Limb (tissue), 2 donors: ENCODE results near the gene CCDC192.

Experiments
- DNase-seq, 2 donors: peaks; one replicate each; pipeline ENCODE4 v3.0.0-alpha.2; 2016; ENCODE audit errors: extremely low spot score in 2 of 2

CCDC192 gene

GRCh38 chr5:127957701-127958239 is 254.6 kb downstream of the CCDC192 start:
- no peak for DNase-seq

- DNase-seq = no peak
Observed at GRCh38 chr5:127958421-127959011, 255.3 kb downstream of the CCDC192 start.

- peak; percentile 43 to 66 for DNase-seq
Observed at GRCh38 chr5:127959152-127959764, 256.1 kb downstream of the CCDC192 start.

DNA sequence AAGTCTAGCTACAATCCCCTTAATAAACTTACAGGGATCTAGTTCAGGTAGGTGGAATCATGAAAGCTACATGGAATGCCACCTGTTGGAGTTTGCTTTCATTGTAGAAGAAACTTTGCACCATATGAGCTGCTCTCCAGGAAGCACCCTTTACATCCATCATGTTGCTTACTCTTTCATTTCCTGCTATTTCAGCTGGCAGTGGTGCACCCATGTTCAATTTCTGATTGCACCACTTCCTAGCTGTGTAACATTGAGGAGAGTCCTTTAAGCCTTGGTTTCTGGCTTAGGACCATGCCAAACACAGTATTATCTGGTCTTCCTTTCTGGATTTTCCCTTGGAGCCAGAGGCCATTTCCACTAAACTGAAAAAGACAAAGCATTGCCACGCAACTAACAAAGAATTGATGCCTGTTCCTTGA is 257.1 kb downstream of the CCDC192 start:
- no peak for DNase-seq

- DNase-seq = no peak
Observed at GRCh38 chr5:127961006-127961762, 258.0 kb downstream of the CCDC192 start.

- no peak for DNase-seq
Observed at GRCh38 chr5:127961763-127962145, 258.6 kb downstream of the CCDC192 start.

GRCh38 chr5:127962491-127962890 is 259.3 kb downstream of the CCDC192 start:
- DNase-seq = no peak

DNA sequence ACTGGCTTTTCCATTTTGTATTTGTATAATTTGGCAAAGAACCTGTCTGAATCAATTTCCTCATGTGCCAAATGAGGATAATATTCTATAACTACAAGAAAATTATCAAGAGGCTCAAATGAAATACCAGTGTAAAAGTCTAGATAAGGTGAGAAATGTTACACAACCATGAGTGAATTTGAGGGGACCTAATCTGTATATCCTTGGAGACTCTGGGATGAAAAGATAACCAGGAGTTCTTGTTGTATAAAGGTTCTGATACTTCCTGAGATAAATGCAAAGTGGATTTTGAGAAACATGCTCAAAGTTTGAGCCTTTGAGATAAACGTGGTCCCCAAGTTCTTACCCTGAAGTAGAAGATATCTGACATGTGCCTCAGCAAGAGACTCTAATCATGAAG is 260.0 kb downstream of the CCDC192 start:
- no peak for DNase-seq

GRCh38 chr5:127963931-127964330 is 260.7 kb downstream of the CCDC192 start:
- DNase-seq = no peak

DNA sequence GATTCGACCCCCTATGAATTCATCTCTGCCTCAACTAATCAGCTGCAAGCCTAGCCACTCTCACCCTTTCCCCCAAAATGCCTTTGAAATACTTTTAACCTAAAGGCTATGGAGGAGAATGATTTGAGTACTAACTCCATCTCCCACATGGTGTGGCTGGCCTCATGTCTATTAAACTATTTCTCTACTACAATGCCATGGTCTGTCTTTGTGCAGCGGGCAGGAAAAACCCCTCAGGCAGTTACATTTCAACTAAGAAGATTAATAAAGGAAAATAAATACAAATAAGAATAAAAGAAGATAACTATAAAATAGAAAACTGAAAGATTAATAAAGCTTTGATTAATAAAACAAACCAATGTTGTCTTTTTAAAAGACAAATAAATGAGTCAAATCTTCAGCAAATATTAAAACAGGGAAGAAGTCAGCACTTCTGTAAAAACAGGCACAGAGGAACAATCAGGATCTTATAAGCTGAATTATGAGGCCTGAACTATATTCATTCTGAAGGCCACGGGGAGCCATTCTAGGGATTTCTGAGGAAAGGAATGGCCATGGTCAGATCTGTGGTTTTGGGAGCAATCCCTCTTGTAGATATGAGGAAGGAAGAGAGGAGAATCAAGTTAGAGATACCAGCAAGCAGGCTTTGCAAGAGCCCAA is 264.3 kb downstream of the CCDC192 start:
- no peak for DNase-seq

DNA sequence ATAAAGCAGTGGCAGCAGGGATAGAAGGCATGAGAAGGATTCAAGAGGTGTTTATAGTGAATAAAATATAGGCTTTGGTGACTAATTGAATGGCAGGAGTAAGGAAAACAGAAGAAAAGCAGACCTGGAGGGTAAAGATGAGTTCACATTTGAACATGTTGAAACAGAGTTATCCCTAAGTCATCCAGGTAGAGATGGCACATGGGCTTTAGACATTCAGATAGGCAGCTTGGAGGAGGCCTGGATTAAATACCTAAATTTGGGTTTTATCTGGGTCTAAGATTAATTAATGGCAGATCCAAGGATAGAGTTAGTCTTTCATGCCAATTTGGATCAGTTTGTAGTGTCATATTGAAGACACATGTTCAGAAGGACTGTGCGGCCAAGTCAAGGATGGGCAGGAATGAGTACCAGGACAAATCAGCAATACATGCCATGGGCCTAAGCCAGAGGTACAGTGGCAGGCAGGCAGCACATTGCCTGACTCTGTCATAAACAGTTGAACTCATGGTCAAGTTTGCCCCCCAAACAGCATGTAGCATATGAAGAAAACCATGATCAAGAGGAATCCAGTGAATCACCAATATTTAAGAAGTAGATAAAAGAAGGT is 264.9 kb downstream of the CCDC192 start:
- no peak for DNase-seq

DNA sequence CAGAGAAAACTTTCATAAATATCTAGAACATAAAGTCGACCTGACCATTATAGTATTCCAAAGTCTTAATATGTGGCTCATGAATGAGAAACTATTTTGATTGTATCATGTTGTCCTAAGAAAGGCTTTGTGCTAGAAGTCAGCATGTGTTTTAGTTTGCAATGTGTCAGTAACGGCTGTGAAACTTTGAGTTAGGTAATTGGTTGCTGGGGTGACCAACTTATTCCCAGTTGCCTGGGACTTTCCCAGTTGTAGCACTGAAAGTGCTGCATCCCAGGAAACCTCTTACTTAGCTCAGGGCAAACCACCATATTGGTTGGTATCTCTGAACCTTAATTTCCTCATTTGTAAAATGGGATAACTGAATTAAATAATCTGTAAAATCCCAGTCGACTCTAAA is 265.8 kb downstream of the CCDC192 start:
- no peak for DNase-seq

DNA sequence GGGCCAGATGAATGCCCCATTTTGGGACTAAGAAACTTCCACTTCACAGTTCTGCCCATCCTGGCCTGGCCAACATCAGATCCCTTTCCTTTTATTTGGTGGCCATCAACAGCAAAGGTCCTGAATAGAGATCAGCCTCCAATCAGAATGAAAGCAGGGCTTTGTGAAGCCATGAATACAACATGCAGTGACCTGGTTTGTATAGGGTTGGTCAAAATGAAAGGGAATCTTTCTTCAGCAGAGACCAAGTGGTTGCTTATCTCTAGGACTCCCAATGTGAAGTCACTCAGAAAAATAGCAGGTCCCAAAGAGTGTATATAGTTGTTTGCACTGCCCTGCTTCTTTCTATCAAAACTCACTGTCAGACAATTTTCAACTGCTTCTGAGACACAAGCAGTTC is 266.5 kb downstream of the CCDC192 start:
- no peak for DNase-seq

DNA sequence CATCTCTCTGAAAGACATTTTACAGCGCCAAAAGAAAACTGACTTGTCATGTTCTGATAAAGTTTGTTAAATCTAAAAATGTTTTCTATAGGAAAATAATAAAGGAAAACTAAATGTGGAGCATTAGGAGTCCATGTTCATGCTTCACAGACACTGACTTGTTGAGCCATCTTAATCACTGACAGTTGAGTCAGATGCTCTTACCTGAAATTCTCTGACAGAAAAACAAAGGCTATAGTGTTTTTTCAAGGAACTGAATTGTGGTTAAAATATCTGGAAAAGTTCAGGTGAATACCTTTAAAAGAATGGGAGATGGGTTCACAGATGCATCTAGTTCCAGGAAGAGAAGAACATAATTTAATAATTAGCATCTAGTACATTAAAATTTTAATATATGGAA is 266.9 kb downstream of the CCDC192 start:
- no peak for DNase-seq

- no peak for DNase-seq
Observed at GRCh38 chr5:127970854-127971425, 267.7 kb downstream of the CCDC192 start.

DNA sequence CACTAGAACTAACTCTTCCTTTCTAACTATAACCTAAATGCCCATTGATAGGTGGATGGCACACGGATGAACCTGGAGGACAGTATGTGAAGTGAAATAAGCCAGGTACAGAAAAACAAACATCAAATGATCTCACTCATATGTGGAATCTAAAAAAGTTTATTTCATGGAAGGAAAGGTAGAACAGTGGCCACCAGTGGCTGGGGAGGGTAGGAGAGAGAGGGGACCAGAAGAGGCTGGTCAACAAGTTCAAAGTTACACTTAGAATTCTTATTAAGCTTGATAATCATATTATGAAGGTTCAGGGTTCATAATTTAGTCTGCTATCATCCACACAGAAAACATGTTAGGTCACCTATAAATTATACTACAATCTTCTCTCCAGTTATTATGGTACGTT is 272.8 kb downstream of the CCDC192 start:
- DNase-seq = no peak

- DNase-seq = no peak
Observed at GRCh38 chr5:127976525-127976924, 273.3 kb downstream of the CCDC192 start.

DNA sequence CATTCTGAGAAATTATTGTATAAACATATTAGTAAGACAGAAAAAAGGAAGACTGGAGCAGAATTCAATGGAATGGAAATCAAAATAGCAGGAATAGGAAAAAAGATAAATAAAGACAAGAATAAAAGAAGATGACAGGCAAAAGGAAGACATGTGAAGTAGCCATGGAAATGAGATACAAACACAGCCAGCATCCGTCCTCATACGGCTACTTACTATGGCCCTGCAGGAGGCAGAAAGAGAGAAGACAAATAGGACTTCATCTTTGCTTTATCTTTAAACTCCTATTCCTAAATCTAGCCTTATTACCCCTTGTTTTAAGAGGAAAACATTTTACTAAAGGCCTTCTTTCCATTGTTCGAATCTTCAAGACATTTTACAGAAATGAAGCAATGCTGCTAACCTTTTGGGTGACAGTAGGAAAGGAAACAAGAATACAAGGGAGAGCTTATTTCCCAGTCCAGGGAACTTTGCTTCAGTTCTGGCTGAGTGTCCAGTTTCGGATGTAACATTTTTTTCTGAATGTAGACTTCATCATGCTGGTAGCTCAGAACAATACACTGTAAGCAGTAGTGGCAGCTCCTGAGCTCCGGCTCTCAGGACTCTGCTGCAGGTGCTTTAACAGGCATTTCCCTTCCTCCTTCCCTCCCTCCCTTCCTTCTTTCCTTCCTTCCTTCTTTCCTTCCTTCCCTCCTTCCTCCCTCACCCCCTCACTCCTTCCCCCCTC is 274.0 kb downstream of the CCDC192 start:
- no peak for DNase-seq

- no peak for DNase-seq
Observed at GRCh38 chr5:127978738-127979300, 275.6 kb downstream of the CCDC192 start.

- DNase-seq = no peak
Observed at GRCh38 chr5:127979475-127979874, 276.3 kb downstream of the CCDC192 start.
